Epithelial cell of proximal tubule (primary cell): ENCODE results near the gene MRPL18. TPM values are rescaled to one million over a fixed set of nuclear protein-coding genes. Genes with fewer than 3 reads are reported as not detected.
"Not testable (repeated sequence)": the region's sequence is repeated elsewhere in the genome, so short reads cannot be mapped to it uniquely, and the experiment has no call there.

Experiments
- DNase-seq: peaks from one replicate; pipeline ENCODE4 v3.0.0-alpha.2; 2011; ENCODE audit warnings: low read depth
- H3K4me3 ChIP-seq: 2 replicates; pipeline ENCODE4 v1.5.1; 2011; ENCODE audit warnings: low read depth, mild to moderate bottlenecking, low read length
- CTCF ChIP-seq: conservative IDR thresholded peaks from 2 replicates; pipeline ENCODE4 v1.5.1; 2012; ENCODE audit warnings: low read depth, mild to moderate bottlenecking, low read length
- total RNA-seq: library from RNA; depleted of rRNA; stranded (reverse); fragments of >200 nt; gene quantifications from 2 replicates; pipeline ENCODE4 v1.2.3, GENCODE V29; 2015

The MRPL18 gene
- total RNA-seq, 1 donor from 2014 or later: 183 TPM

GRCh38 chr6:159790956-159791598, 810 bp downstream of the MRPL18 start:
- TF ChIP-seq CTCF: no peak
- H3K4me3 ChIP-seq: peak overlapping the region; percentile 96
- no peak for DNase-seq

- H3K4me3 ChIP-seq, DNase-seq: not testable (repeated sequence)
Measured at GRCh38 chr6:159794976-159795375, 4.7 kb downstream of the MRPL18 start.

GRCh38 chr6:159797554-159797953, 7.3 kb downstream of the MRPL18 start:
- TF ChIP-seq CTCF: no peak

GRCh38 chr6:159800141-159800865, 10.0 kb downstream of the MRPL18 start, which contains the start of gene PNLDC1:
Gene PNLDC1, plus strand, starts transcription at chr6:159800276. Its CDS starts 32 bp downstream, at chr6:159800308.
- DNase-seq: no peak
- H3K4me3 ChIP-seq: no peak within 1 kb of the TSS
- TF ChIP-seq CTCF: no peak

More at GRCh38 chr6:159797554-159797953, 7.3 kb downstream of the MRPL18 start:
- no peak for DNase-seq
- H3K4me3 ChIP-seq: no peak overlapping the region

- TF ChIP-seq CTCF: no peak
- H3K4me3 ChIP-seq: no peak overlapping the region
- DNase-seq: no peak
Measured at GRCh38 chr6:159801935-159802334, 11.7 kb downstream of the MRPL18 start.

- DNase-seq: no peak
- H3K4me3 ChIP-seq: no peak overlapping the region
- TF ChIP-seq CTCF: no peak
Measured at GRCh38 chr6:159804504-159804903, 14.2 kb downstream of the MRPL18 start.

GRCh38 chr6:159805440-159806020, 15.3 kb downstream of the MRPL18 start:
- no peak for DNase-seq
- H3K4me3 ChIP-seq: no peak overlapping the region
- TF ChIP-seq CTCF: no peak
